ENCODE measurements around the gene ERVK3-1.
"Not testable (repeated sequence)": the region's sequence is repeated elsewhere in the genome, so short reads cannot be mapped to it uniquely, and the experiment has no call there.

Gene ERVK3-1

DNA sequence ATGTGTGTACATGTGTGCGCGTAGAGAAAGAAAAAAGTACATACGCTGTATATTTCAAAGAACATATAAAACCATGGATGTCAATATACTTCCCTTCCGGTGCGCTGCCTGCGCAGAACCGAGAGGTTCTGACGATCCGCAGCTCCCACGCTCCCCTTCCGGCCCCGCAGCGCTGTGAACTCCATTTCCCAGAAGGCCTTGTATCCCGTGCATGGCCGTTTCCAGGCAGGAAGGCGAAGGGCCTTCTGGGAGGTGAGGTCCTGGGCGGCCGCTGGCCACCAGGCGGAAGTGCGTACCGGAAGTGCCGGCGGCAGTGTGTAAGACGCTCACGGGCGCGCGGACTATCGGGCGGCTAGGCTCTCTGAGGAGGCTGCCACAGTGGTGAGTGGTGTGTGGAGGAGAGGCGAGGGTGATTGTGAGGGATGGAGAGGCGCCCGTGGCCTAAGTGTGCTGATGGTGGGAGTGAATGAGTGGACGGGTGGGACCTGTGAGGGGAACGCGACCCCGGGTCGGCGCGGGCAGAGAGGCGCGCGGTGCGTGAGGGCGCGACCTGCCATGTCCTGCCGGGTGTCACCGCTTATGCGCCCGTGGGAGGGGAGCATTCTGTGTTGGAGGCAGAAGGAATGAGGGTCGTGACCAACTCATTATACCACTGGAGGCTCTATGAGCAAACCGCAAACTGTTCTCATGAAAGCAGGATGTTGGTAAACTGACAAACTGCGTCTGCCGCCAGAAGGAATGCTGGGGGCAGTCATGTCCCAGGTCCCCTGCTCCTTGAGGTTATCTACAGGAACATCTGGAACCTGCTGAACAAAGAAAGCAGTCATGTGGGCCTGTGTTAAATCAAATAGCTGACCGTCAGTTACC is at the start of gene ERVK3-1:
TSS of gene ERVK3-1 (plus strand) at position 313 of the 867 bp plus-strand sequence. CDS start 6,792 bp downstream, outside the sequence.
- peak; percentile 99 for DNase-seq

- not testable (repeated sequence) for DNase-seq
Observed at GRCh38 chr19:58258259-58258658, 46.9 kb upstream of the ERVK3-1 start.

- DNase-seq = no peak
Observed at GRCh38 chr19:58261600-58261967, 43.6 kb upstream of the ERVK3-1 start.

DNA sequence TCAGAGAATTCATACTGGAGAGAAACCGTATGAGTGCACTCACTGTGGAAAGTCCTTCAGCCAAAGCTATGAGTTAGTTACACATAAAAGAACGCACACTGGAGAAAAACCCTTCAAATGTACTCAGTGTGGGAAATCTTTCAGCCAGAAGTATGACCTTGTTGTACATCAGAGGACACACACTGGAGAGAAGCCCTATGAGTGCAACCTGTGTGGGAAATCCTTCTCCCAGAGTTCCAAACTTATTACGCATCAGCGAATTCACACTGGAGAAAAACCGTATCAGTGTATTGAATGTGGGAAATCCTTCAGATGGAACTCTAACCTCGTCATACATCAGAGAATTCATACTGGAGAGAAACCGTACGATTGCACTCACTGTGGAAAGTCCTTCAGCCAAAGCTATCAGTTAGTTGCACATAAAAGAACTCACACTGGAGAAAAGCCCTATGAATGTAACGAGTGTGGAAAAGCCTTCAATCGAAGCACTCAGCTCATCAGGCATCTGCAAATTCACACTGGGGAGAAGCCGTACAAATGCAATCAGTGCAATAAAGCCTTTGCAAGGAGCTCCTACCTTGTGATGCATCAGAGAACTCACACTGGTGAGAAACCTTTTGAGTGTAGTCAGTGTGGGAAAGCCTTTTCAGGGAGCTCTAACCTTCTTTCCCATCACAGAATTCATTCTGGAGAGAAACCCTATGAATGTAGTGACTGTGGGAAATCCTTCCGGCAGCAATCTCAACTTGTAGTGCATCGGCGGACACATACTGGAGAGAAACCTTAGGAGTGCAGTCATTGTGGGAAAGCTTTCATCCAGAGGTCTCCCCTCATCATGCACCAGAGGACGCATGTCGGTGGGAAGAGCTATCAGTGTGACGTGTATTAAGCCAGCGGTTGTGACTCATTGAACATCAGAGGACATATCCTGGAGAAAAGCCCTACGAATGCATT is 42.9 kb upstream of the ERVK3-1 start:
- peak; percentile 9 for DNase-seq

DNA sequence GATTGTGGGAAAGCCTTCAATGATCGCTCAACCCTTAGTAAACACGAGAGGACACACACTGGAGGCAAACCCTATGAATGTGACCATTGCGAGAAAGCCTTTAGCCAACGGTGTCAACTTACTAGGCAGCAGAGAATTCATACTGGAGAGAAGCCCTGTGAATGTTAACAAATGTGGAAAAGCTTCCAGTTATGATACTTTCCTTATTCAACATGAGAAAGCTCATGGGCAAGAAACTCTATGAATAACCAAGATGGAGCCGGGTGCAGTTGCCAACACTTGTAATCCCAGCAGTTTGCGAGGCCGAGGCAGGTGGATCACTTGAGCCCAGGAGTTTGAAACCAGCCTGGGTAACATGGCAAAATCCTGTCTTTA is 42.3 kb upstream of the ERVK3-1 start:
- DNase-seq = no peak

DNA sequence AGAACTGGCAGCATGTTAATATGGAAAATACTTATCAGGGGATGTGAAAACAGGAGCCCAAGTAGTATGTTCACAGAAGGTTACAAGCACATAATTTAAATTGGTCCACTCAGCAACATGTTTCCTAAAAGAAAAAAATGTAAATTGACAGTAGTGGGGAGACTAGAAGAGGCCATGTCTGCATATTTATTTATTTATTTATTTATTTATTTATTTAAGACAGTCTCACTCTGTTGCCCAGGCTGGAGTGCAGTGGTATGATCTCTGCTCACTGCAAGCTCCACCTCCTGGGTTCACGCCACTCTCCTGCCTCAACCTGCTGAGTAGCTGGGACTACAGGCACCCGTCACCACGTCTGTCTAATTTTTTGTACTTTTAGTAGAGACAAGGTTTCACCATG is 40.1 kb upstream of the ERVK3-1 start:
- DNase-seq = no peak

DNA sequence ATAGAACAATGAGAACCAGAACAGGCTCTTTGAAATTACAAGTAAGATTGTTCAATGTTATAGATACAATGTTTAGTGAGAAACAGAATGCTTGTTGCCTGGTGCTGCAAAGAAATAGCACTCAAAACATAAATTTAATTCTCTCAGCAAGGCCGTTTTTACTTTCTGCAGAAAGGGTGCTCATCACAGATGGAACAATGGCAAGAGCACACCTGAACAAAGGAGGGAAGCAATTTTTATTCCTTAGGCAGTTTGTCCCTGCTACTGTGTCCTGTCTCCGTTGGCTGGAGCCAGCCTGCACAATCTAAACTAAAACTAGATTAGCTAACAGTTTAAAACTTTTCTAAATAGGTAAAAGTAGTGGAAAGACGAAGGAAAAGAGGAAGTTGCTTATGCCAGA is 36.8 kb upstream of the ERVK3-1 start:
- DNase-seq = no peak

- no peak for DNase-seq
Observed at GRCh38 chr19:58274771-58275201, 30.4 kb upstream of the ERVK3-1 start.

GRCh38 chr19:58275564-58275963 is 29.6 kb upstream of the ERVK3-1 start:
- no peak for DNase-seq

- peak; percentile 5 for DNase-seq
Observed at GRCh38 chr19:58277197-58277596, 28.0 kb upstream of the ERVK3-1 start.

DNA sequence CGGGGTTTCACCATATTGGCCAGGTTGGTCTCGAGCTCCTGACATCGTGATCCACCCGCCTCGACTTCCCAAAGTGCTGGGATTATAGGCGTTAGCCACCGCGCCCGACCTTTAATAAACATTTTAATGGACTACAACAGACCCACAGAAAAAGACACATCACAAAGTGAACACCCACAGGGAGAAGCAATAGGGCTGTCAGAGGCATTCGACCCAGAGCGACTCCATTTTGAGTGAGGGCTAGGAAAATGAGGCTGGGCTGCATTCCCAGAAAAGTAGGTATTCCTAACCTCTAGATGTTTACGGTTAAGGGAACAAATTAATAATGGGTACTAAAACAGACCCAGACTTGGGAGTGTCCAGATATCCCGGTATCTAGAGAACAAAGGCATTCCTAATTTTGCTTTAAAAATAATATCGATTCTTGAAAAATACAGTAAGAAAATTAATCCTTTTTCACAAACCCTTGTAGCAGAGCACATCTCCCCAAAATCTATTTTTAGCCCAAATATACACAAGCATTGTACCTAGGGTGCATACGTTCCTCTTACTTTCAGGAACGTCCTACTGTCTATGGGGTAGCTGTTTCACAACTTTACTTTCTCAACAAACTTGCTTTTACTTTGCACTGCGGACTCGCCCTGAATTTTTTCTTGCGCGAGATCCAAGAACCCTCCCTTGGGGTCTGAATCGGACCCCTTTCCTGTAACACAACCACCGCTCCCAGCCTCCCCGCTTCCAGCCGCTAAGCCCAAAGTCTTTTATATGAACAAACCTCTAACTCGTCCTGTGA is 27.2 kb upstream of the ERVK3-1 start:
- peak; percentile 7 for DNase-seq

DNA sequence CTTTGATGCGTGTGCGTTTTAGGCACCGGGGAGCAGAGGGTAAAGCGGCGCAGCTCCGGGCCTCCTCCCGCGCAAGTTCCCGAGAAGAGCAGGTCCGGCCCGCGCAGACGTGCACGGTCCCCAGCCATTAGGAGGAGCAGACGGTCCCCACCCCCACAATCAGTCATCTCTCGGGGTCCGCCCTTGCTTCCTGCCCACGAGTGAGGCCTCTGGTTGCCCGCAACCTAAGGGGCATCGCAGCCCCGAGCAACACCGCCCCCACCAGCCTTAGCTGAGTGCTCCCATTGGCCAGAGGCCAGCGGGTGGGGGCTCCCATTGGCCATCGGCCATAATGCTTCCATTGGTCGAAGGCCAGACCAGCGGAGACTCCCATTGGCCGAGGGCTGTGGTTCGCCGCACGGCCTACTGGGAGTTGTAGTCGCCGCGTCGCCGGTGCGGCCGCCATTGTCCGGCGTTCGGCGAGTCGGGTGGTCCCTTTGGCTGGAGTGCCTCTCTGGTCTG is 26.6 kb upstream of the ERVK3-1 start, which contains the start of gene ZNF8:
TSS of gene ZNF8 (plus strand) at position 415 of the 501 bp plus-strand sequence. CDS start 127 bp downstream, outside the sequence.
- DNase-seq = peak; percentile 100

- DNase-seq = peak; percentile 80
Observed at GRCh38 chr19:58279042-58279924, 25.9 kb upstream of the ERVK3-1 start.

GRCh38 chr19:58279925-58280316 is 25.3 kb upstream of the ERVK3-1 start:
- DNase-seq = no peak

GRCh38 chr19:58284199-58284598 is 21.0 kb upstream of the ERVK3-1 start:
- DNase-seq = no peak

GRCh38 chr19:58291943-58292342 is 13.2 kb upstream of the ERVK3-1 start:
- no peak for DNase-seq

DNA sequence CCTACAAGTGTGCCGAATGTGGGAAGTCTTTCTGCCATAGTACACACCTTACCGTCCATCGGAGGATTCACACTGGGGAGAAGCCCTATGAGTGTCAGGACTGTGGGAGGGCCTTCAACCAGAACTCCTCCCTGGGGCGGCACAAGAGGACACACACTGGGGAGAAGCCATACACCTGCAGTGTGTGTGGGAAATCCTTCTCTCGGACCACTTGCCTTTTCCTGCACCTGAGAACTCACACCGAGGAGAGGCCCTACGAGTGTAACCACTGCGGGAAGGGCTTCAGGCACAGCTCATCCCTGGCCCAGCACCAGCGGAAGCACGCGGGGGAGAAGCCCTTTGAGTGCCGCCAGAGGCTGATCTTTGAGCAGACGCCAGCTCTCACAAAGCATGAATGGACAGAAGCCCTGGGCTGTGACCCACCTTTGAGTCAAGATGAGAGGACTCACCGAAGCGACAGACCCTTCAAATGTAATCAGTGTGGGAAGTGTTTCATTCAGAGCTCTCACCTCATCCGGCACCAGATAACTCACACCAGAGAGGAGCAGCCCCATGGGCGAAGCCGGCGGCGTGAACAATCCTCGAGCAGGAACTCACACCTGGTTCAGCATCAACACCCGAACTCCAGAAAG is 10.3 kb upstream of the ERVK3-1 start:
- no peak for DNase-seq

GRCh38 chr19:58296104-58296503 is 9.1 kb upstream of the ERVK3-1 start:
- no peak for DNase-seq

GRCh38 chr19:58300620-58301019 is 4.6 kb upstream of the ERVK3-1 start:
- DNase-seq = no peak

DNA sequence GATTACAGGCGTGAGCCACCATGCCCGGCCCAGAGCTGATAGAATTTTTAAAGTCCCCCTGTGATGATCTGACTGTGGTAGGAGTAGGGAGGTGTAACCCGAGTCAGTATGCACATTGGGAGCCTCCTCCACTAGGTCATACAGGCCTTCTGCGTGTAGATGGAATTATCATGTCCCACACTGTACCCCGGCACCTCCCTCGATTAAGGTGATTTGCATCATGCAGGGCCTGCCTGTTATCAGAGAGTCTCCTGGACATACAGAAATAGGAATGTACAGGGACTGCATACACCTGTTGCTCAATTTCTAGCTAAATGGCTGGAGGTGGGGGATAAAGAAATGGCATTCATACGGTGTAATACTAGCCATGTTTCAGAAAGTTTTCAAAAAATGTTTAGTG is 922 bp upstream of the ERVK3-1 start:
- DNase-seq = no peak

DNA sequence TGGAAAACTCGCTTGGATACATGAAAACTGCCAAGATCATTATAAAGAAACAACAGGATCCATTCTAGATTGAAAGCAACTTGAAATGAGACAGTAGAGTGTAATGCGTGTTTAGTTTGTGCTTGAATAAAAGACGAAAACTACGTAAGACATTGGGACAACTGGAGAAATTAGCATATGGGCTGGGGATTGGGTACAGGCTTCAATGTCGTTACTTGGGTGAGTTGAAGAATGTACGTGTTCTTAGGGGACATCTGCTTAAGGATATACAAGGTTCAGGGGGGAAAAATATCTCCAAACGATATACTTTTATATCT is 471 bp upstream of the ERVK3-1 start:
- peak; percentile 71 for DNase-seq

Data from NCI-H82 (cell line).